PC-9 (cell line): ENCODE results near the gene SLC52A3. TPM values are rescaled to one million over a fixed set of nuclear protein-coding genes. Genes with fewer than 3 reads are reported as not detected.

Experiments
- BruUV-seq: library from RNA; stranded (reverse); fragments of 400-500 nt; replicated peaks from 2 replicates; lab custom pipeline; 2021; lab: Mats Ljungman, UMichigan
- CTCF ChIA-PET: fragments of 300-600 bp; sonication (Branson Sonifier 250); formaldehyde crosslinking; loops from one replicate; lab custom pipeline; 2022; ENCODE audit warnings: antibody characterized with exemption; lab: Charles Lee
- POLR2A ChIA-PET: fragments of 300-600 bp; sonication (Branson Sonifier 250); formaldehyde crosslinking; loops from one replicate; lab custom pipeline; 2022; ENCODE audit warnings: antibody characterized with exemption; ENCODE audit not compliant: unreplicated experiment; lab: Charles Lee
- DNase-seq, 2 experiments: peaks; one replicate each; pipeline versions ENCODE4 v3.0.0 to v3.0.0-alpha.2; 2015 to 2022; ENCODE audit warnings: mixed read lengths in 1 of 2
- H2AFZ ChIP-seq: fragments of 200-600 bp; sonication (generic); 2 replicates; pipeline ENCODE4 v1.8.1; 2017; ENCODE audit warnings: antibody characterized with exemption
- H3F3A ChIP-seq: fragments of 200-600 bp; sonication (generic); 2 replicates; pipeline ENCODE4 v1.8.1; 2017; ENCODE audit warnings: antibody characterized with exemption, mild to moderate bottlenecking, low read depth; ENCODE audit not compliant: insufficient read depth
- H3K27ac ChIP-seq: fragments of 200-600 bp; sonication (generic); 2 replicates; pipeline ENCODE4 v1.6.1; 2016; ENCODE audit warnings: mixed run types
- H3K27me3 ChIP-seq: fragments of 200-600 bp; sonication (generic); 2 replicates; pipeline ENCODE4 v1.6.1; 2016; ENCODE audit warnings: low read depth, mixed run types; ENCODE audit not compliant: insufficient read depth
- H3K36me3 ChIP-seq: fragments of 200-600 bp; sonication (generic); 2 replicates; pipeline ENCODE4 v1.6.1; 2016; ENCODE audit warnings: low read depth, mixed run types
- H3K4me1 ChIP-seq: fragments of 200-600 bp; sonication (generic); replicated peaks from 2 replicates; pipeline ENCODE4 v1.6.1; 2016; ENCODE audit warnings: mixed run types; ENCODE audit not compliant: insufficient read depth
- H3K4me2 ChIP-seq: fragments of 200-600 bp; sonication (generic); 2 replicates; pipeline ENCODE4 v1.6.1; 2017; ENCODE audit warnings: mixed run types
- H3K4me3 ChIP-seq: fragments of 200-600 bp; sonication (generic); 2 replicates; pipeline ENCODE4 v1.6.1; 2016; ENCODE audit warnings: mixed run types
- H3K79me2 ChIP-seq: fragments of 200-600 bp; sonication (generic); 2 replicates; pipeline ENCODE4 v1.6.1; 2017; ENCODE audit warnings: low read depth, mixed run types
- H3K9me2 ChIP-seq: fragments of 200-600 bp; sonication (generic); 2 replicates; pipeline ENCODE4 v1.8.1; 2017; ENCODE audit warnings: mild to moderate bottlenecking; ENCODE audit not compliant: insufficient read depth
- H3K9me3 ChIP-seq: fragments of 200-600 bp; sonication (generic); 2 replicates; pipeline ENCODE4 v1.8.1; 2016; ENCODE audit warnings: low read depth; ENCODE audit not compliant: insufficient read depth
- H4K20me1 ChIP-seq: fragments of 200-600 bp; sonication (generic); 2 replicates; pipeline ENCODE4 v1.8.1; 2017; ENCODE audit not compliant: insufficient read depth
- CTCF ChIP-seq: fragments of 200-600 bp; sonication (generic); conservative IDR thresholded peaks from 2 replicates; pipeline ENCODE4 v1.6.1; 2017; ENCODE audit warnings: mixed run types, antibody characterized with exemption, mild to moderate bottlenecking, moderate library complexity
- EZH2 ChIP-seq: fragments of 200-600 bp; sonication (generic); IDR thresholded peaks from 2 replicates; pipeline ENCODE4 v1.8.0; 2017; ENCODE audit warnings: antibody characterized with exemption, low read depth
- intact Hi-C: fragments of 100-400 bp; cut with micrococcal nuclease; formaldehyde crosslinking; loops from one replicate; pipeline ENCODE4 v1.10.0; 2022; ENCODE audit not compliant: unreplicated experiment
- total RNA-seq: library from RNA; stranded (reverse); gene quantifications from 2 replicates; pipeline ENCODE4 v1.2.3, GENCODE V29; 2021

SLC52A3 gene
- total RNA-seq, 1 experiment from 2014 or later = 6.9 TPM

DNA sequence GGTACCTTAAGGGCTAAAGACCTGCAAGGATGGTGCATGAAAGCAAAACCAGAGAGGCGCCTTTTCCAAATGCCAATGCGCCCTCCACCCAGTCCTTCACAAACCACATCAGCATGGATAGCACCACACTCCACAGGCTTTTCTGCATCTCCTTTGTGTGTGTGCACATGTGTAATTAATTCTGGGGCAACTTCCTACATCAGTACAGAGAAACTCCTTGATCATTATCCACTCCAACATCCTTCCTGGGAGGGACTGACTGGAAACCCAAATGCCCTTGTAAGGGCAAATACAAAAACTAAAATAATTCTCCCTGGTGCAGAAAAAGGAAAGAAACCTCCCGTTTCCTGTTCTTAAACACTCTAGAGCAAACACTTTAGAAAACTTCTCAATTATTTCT lies 10.8 kb downstream of the SLC52A3 start:
- intact Hi-C loops = no loop called here
- CTCF ChIA-PET = no interaction called here

GRCh38 chr20:755941-756340 lies 12.4 kb downstream of the SLC52A3 start:
- Histone ChIP-seq H3K4me3 (no peak overlapping the region), H3K79me2 (no peaks in the 10 kb centered on the region), H3K9me3 (no peaks in the 10 kb centered on the region), H2AFZ (no peak overlapping the region), H3K27me3 (no peaks in the 10 kb centered on the region), H3K4me1 (no peaks in the 10 kb centered on the region), H3K27ac (no peak overlapping the region), H4K20me1 (no peaks in the 10 kb centered on the region), H3K4me2 (no peak overlapping the region), H3K36me3 (no peaks in the 10 kb centered on the region), H3F3A (no peaks in the 10 kb centered on the region), H3K9me2 (no peaks in the 10 kb centered on the region)
- TF ChIP-seq EZH2 (no peak), CTCF (no peak)
- intact Hi-C loops = no loop called here
- BruUV-seq = no TSS peak
- DNase-seq = no peak
- ChIA-PET CTCF (no interaction called here), POLR2A (no interaction called here)

More for the DNA sequence above, 10.8 kb downstream of the SLC52A3 start:
- no peaks in the 10 kb centered on the region for H3K9me3 ChIP-seq
- no peak for DNase-seq
- no peaks in the 10 kb centered on the region for H3K79me2 ChIP-seq
- no peak overlapping the region for H3K4me3 ChIP-seq
- H3K4me2 ChIP-seq = no peak overlapping the region
- POLR2A ChIA-PET = no interaction called here
- H4K20me1 ChIP-seq = no peaks in the 10 kb centered on the region
- no peaks in the 10 kb centered on the region for H3K36me3 ChIP-seq
- no peaks in the 10 kb centered on the region for H3K4me1 ChIP-seq
- no peaks in the 10 kb centered on the region for H3F3A ChIP-seq
- H3K27ac ChIP-seq = no peak overlapping the region
- TF ChIP-seq CTCF = no peak
- no peak for TF ChIP-seq EZH2
- no TSS peak for BruUV-seq
- no peaks in the 10 kb centered on the region for H3K9me2 ChIP-seq
- no peaks in the 10 kb centered on the region for H3K27me3 ChIP-seq
- no peak overlapping the region for H2AFZ ChIP-seq

GRCh38 chr20:754904-755303 lies 13.4 kb downstream of the SLC52A3 start:
- POLR2A ChIA-PET = no interaction called here
- CTCF ChIA-PET = no interaction called here

More at GRCh38 chr20:754904-755303, 13.4 kb downstream of the SLC52A3 start:
- no peak overlapping the region for H3K4me2 ChIP-seq
- no peaks in the 10 kb centered on the region for H3K79me2 ChIP-seq
- no peaks in the 10 kb centered on the region for H3K36me3 ChIP-seq
- H4K20me1 ChIP-seq = no peaks in the 10 kb centered on the region
- no TSS peak for BruUV-seq
- TF ChIP-seq EZH2 = no peak
- no peak for TF ChIP-seq CTCF
- H3K4me3 ChIP-seq = no peak overlapping the region
- no peaks in the 10 kb centered on the region for H3K9me3 ChIP-seq
- DNase-seq = no peak
- H3F3A ChIP-seq = no peaks in the 10 kb centered on the region
- no peaks in the 10 kb centered on the region for H3K9me2 ChIP-seq
- no peaks in the 10 kb centered on the region for H3K27me3 ChIP-seq
- no peak overlapping the region for H3K27ac ChIP-seq
- H3K4me1 ChIP-seq = no peaks in the 10 kb centered on the region
- intact Hi-C loops = no loop called here
- no peak overlapping the region for H2AFZ ChIP-seq
